ENCODE data around the gene FOXRED1. TPM values are rescaled to one million over a fixed set of nuclear protein-coding genes. Genes with fewer than 3 reads are reported as not detected.
"Not testable (repeated sequence)": the region's sequence is repeated elsewhere in the genome, so short reads cannot be mapped to it uniquely, and the experiment has no call there.

Gene FOXRED1
- total RNA-seq, 1 donor from 2014 or later = 14.8 TPM

DNA sequence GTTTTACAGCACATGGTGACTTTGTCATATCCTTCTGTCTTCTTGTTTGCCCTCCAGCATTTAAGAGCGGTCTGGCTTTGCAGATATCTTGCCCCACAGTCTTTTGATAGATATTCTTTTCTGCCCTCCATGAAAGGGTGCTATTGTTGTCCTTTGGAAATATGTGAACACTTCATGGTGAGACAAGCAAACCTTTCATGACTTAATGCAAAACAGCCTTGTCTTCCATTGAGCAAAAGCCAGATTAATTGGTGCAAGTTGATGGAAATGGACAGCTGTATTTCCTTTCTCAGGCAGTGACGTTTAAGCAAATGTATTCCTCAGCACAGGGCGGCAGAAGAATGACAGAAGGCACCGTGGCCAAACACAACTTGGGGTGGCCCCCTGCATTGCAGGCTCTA, 39.3 kb downstream of the FOXRED1 start:
- Histone ChIP-seq H3K4me3 (no peak overlapping the region), H3K36me3 (peaks cover 7% of the 10 kb centered on the region), H3K9me3 (no peaks in the 10 kb centered on the region), H3K27ac (no peak overlapping the region), H3K27me3 (no peaks in the 10 kb centered on the region), H3K4me1 (peaks cover 17% of the 10 kb centered on the region)
- TF ChIP-seq, protein P1, sequence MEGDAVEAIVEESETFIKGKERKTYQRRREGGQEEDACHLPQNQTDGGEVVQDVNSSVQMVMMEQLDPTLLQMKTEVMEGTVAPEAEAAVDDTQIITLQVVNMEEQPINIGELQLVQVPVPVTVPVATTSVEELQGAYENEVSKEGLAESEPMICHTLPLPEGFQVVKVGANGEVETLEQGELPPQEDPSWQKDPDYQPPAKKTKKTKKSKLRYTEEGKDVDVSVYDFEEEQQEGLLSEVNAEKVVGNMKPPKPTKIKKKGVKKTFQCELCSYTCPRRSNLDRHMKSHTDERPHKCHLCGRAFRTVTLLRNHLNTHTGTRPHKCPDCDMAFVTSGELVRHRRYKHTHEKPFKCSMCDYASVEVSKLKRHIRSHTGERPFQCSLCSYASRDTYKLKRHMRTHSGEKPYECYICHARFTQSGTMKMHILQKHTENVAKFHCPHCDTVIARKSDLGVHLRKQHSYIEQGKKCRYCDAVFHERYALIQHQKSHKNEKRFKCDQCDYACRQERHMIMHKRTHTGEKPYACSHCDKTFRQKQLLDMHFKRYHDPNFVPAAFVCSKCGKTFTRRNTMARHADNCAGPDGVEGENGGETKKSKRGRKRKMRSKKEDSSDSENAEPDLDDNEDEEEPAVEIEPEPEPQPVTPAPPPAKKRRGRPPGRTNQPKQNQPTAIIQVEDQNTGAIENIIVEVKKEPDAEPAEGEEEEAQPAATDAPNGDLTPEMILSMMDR (IDR thresholded peaks at IDR 0.05) = no peak
- ATAC-seq (no peak), DNase-seq (no peak)
- intact Hi-C loops (cut with DNase I) = no loop called here

DNA sequence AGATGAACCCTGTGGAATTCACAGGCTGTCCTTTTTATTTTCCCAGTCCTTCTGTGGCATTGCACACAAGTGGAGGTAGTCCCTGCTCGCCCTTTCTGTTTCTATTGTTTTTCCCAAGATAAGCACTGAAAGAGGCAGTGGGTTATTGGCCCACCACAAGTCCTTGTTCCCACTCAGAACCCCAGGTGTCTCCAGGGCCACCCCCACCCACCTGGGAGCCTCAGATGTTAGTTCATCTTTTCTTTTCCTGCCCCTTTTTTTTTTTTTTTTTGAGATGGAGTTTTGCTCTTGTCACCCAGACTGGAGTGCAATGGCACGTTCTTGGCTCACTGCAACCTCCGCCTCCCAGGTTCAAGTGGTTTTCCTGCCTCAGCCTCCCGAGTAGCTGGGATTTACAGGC, 39.8 kb downstream of the FOXRED1 start:
- H3K4me1 ChIP-seq = peaks cover 17% of the 10 kb centered on the region
- H3K9me3 ChIP-seq; H3K4me3 ChIP-seq; H3K27me3 ChIP-seq; H3K27ac ChIP-seq; intact Hi-C loops (cut with DNase I); H3K36me3 ChIP-seq; DNase-seq; ATAC-seq: not testable (repeated sequence)

DNA sequence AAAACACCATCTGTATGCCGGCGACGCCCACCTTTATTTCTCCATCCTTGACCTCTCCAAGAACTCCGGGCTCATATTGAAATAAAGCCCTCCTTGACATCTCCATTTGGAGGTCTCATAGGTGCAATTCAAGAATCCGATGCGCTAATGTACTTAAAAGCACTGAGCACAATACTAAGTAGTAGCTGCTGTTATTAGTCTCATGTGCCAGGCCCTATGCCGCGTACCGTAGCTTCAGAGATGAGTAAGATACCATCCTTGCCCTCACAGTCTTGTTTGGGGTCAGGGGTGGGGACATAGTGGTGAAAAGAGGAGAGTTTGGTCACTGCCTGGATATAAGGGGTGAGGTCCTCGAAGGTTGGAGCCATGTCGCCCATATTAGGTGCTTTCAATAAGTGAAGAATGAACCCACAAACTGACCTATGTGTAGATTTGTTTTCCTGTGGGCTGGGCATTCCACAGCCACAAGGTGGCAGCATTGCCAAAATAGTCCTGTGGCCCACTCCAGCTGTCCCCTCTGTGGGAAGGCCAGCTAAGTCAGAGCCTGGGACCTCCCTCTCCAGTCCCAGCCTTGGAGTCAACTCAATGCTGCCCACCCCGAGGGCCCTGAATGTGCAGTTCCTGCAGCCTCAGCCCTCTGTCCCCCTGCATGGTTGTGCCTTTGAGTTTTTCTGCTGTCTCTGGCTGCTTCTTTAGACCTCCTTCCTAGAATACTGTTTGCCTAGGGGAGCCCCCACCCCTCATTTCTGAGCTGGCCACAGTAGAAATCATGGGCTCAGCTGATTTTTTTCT, 41.4 kb downstream of the FOXRED1 start:
- peaks cover 7% of the 10 kb centered on the region for H3K36me3 ChIP-seq
- ATAC-seq (peak; percentile 94), DNase-seq (peak; percentile 78)
- intact Hi-C loops (cut with DNase I) = loop anchor here (5.0 kb wide), 2 partner anchors 127 to 172 kb away; no protein-coding TSS in a partner anchor
- no peaks in the 10 kb centered on the region for H3K9me3 ChIP-seq
- peaks cover 8% of the 10 kb centered on the region for H3K4me1 ChIP-seq
- peak overlapping the region; percentile 47 for H3K27ac ChIP-seq
- H3K4me3 ChIP-seq = no peak overlapping the region
- TF ChIP-seq, protein P1 (IDR thresholded peaks at IDR 0.05) = peak; percentile 90
- H3K27me3 ChIP-seq = no peaks in the 10 kb centered on the region

DNA sequence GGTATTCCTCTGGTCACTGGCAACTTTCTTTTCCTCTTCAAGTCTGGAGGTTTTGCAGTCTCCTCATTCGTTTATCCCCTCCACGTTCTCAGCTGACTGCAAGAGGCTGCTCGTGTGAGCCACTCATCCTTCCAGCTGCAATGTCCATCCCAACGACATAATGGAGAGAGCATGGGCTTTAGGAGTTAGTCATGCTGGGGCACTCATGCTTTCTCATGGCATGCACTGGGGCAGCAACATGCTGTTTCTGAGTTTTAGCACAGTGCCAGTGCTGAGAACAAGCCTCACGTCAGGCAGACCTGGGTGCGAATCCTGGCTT, 42.0 kb downstream of the FOXRED1 start:
- Histone ChIP-seq H3K4me1 (peaks cover 8% of the 10 kb centered on the region), H3K27ac (peak overlapping the region; percentile 47), H3K36me3 (peaks cover 7% of the 10 kb centered on the region), H3K4me3 (no peak overlapping the region), H3K27me3 (no peaks in the 10 kb centered on the region), H3K9me3 (no peaks in the 10 kb centered on the region)
- intact Hi-C loops (cut with DNase I) = loop anchor here (5.0 kb wide), 2 partner anchors 126 to 171 kb away; no protein-coding TSS in a partner anchor
- ATAC-seq (no peak), DNase-seq (no peak)
- TF ChIP-seq, protein P1 (IDR thresholded peaks at IDR 0.05) = no peak

DNA sequence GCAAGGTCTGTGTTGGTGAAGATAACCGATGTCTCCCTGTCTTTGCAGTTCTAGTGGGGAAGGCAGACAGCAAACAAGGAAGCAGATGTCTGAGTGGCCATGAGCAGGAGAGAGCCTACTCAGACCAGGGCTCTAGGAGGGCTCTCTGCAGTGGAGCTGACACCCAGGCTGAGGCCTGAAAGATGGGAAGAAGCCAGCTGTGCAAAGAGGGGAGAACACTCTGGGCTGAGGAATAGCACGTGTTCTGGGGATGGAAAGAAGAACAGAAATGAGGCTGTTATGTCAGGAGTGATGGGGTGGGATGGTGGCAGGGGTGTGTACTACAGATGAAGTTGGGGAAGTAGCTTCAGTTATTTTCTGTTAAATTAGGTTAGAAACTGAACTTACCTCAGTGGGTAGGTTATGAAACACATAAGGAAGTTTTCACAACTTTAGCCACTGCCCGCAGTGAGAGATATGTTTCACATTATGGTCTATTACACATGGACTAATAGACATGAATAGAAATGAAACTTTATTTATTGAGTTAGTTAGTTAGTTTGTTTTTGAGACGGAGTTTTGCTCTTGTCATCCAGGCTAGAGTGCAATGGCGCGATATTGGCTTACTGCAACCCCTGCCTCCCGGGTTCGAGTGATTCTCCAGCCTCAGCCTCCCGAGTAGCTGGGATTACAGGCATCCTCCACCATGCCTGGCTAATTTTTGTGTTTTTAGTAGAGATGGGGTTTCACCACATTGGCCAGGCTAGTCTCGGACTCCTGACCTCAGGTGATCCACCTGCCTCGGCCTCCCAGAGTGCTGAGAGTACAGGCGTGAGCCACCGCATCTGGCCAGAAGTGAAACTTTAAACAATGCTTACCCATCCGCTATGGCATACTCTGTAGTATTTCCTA, 42.7 kb downstream of the FOXRED1 start:
- Histone ChIP-seq H3K9me3 (no peaks in the 10 kb centered on the region), H3K36me3 (peaks cover 7% of the 10 kb centered on the region), H3K4me3 (no peak overlapping the region), H3K27ac (no peak overlapping the region), H3K27me3 (no peaks in the 10 kb centered on the region), H3K4me1 (peaks cover 8% of the 10 kb centered on the region)
- DNase-seq = no peak
- ATAC-seq = peak; percentile 70
- intact Hi-C loops (cut with DNase I) = loop anchor here (5.0 kb wide), 2 partner anchors 126 to 171 kb away; no protein-coding TSS in a partner anchor
- TF ChIP-seq, protein P1 (IDR thresholded peaks at IDR 0.05) = no peak

DNA sequence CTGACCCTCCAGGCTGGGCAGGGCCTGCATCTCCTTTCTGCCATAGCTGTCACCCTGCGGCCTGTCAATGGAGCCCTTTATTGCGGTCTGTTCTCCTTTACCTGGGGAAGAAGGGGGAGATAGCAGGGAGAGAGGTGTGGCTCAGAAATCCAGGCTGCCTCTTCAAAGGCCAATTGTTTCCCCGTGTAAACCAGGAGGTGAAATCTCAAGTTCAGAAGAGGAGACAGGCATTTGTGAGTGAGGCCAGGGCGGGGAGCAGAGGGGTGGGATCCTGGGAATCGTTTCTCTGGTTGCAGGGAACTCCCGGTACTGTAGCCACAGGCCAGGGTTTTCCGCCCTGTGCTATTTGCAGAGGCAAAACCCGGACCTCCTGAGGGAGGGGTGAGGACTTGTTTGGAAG, 44.0 kb downstream of the FOXRED1 start:
- no peak overlapping the region for H3K27ac ChIP-seq
- intact Hi-C loops (cut with DNase I) = loop anchor here (5.0 kb wide), 2 partner anchors 124 to 169 kb away; no protein-coding TSS in a partner anchor
- H3K27me3 ChIP-seq = no peaks in the 10 kb centered on the region
- H3K36me3 ChIP-seq = peaks cover 7% of the 10 kb centered on the region
- TF ChIP-seq, protein P1 (IDR thresholded peaks at IDR 0.05) = no peak
- DNase-seq = no peak
- no peak for ATAC-seq
- H3K9me3 ChIP-seq = no peaks in the 10 kb centered on the region
- peaks cover 16% of the 10 kb centered on the region for H3K4me1 ChIP-seq
- H3K4me3 ChIP-seq = no peak overlapping the region
